HCT116 (cell line): ENCODE measurements around the gene TENM4.

Source experiments
- POLR2AphosphoS5 ChIP-seq: IDR thresholded peaks from 2 replicates; pipeline ENCODE4 v1.6.1; 2011; ENCODE audit warnings: mild to moderate bottlenecking, low read depth, low read length, moderate library complexity
- REST ChIP-seq: IDR thresholded peaks from 2 replicates; pipeline ENCODE4 v1.6.1; 2012; ENCODE audit warnings: low read depth
- YY1 ChIP-seq: IDR thresholded peaks from 2 replicates; pipeline ENCODE4 v1.6.1; 2011; ENCODE audit warnings: low read length, low read depth, moderate library complexity, mild to moderate bottlenecking; ENCODE audit not compliant: insufficient replicate concordance; ENCODE audit errors: extremely low read depth

- TF ChIP-seq YY1: no peak
- TF ChIP-seq REST: no peak
- TF ChIP-seq POLR2AphosphoS5: no peak
Measured at GRCh38 chr11:78841456-78842060, 599.3 kb downstream of the TENM4 start.
